ENCODE measurements around the gene JAK3. TPM values are rescaled to one million over a fixed set of nuclear protein-coding genes. Genes with fewer than 3 reads are reported as not detected.

JAK3 gene
- total and polyA plus RNA-seq, 2 donors = 16.1 to 50.4 TPM

- 95% methylated on average over 13 of the region's 13 CpGs for WGBS
- Histone ChIP-seq H3K36me3 (ENCODE audit: control insufficient read depth in 2 of 2, insufficient read depth in 2 of 2, low read length in 1 of 2) (no peaks in the 10 kb centered on the region), H3K4me1 (ENCODE audit: control insufficient read depth in 2 of 2, insufficient read depth in 2 of 2, low read length in 2 of 2) (no peaks in the 10 kb centered on the region), H3K27ac (ENCODE audit: low read depth in 1 of 2, low read length in 1 of 2) (no peak overlapping the region), H3K4me3 (ENCODE audit: low read length in 2 of 2) (no peak overlapping the region), H3K9me3 (ENCODE audit: control insufficient read depth in 2 of 2, insufficient read depth in 1 of 2, low read length in 1 of 2) (no peaks in the 10 kb centered on the region), H3K27me3 (ENCODE audit: control insufficient read depth in 2 of 2, insufficient read depth in 1 of 2, low read length in 1 of 2) (peaks cover 0 to under 1% of the 10 kb centered on the region in 2 donors)
- DNase-seq (ENCODE audit: low read depth in 6 of 9, low spot score in 9 of 9) = no peak
Measured at GRCh38 chr19:17817668-17818363, 30.0 kb downstream of the JAK3 start.

- no peaks in the 10 kb centered on the region for H3K9me3 ChIP-seq (ENCODE audit: control insufficient read depth in 2 of 2, insufficient read depth in 1 of 2, low read length in 1 of 2)
- DNase-seq (ENCODE audit: low read depth in 6 of 9, low spot score in 9 of 9) = no peak
- no peaks in the 10 kb centered on the region for H3K36me3 ChIP-seq (ENCODE audit: control insufficient read depth in 2 of 2, insufficient read depth in 2 of 2, low read length in 1 of 2)
- no peak overlapping the region for H3K27ac ChIP-seq (ENCODE audit: low read depth in 1 of 2, low read length in 1 of 2)
- WGBS = 93% methylated on average over 5 of the region's 5 CpGs
- no peak overlapping the region for H3K4me3 ChIP-seq (ENCODE audit: low read length in 2 of 2)
- H3K4me1 ChIP-seq (ENCODE audit: control insufficient read depth in 2 of 2, insufficient read depth in 2 of 2, low read length in 2 of 2) = no peaks in the 10 kb centered on the region
- H3K27me3 ChIP-seq (ENCODE audit: control insufficient read depth in 2 of 2, insufficient read depth in 1 of 2, low read length in 1 of 2) = peaks cover 0 to 14% of the 10 kb centered on the region in 2 donors
Measured at GRCh38 chr19:17812099-17812498, 35.7 kb downstream of the JAK3 start.

GRCh38 chr19:17811681-17812080 lies 36.1 kb downstream of the JAK3 start:
- H3K36me3 ChIP-seq (ENCODE audit: control insufficient read depth in 2 of 2, insufficient read depth in 2 of 2, low read length in 1 of 2) = no peaks in the 10 kb centered on the region
- H3K27ac ChIP-seq (ENCODE audit: low read depth in 1 of 2, low read length in 1 of 2) = no peak overlapping the region
- H3K4me3 ChIP-seq (ENCODE audit: low read length in 2 of 2) = no peak overlapping the region
- H3K4me1 ChIP-seq (ENCODE audit: control insufficient read depth in 2 of 2, insufficient read depth in 2 of 2, low read length in 2 of 2) = no peaks in the 10 kb centered on the region
- no peak for DNase-seq (ENCODE audit: low read depth in 6 of 9, low spot score in 9 of 9)
- no peaks in the 10 kb centered on the region for H3K9me3 ChIP-seq (ENCODE audit: control insufficient read depth in 2 of 2, insufficient read depth in 1 of 2, low read length in 1 of 2)
- H3K27me3 ChIP-seq (ENCODE audit: control insufficient read depth in 2 of 2, insufficient read depth in 1 of 2, low read length in 1 of 2) = peaks cover 0 to 14% of the 10 kb centered on the region in 2 donors
- 95% methylated on average over 20 of the region's 20 CpGs for WGBS

- DNase-seq (ENCODE audit: low read depth in 6 of 9, low spot score in 9 of 9) = no peak
- no peak overlapping the region for H3K27ac ChIP-seq (ENCODE audit: low read depth in 1 of 2, low read length in 1 of 2)
- WGBS = 97% methylated on average over 2 of the region's 2 CpGs
- no peaks in the 10 kb centered on the region for H3K4me1 ChIP-seq (ENCODE audit: control insufficient read depth in 2 of 2, insufficient read depth in 2 of 2, low read length in 2 of 2)
- no peaks in the 10 kb centered on the region for H3K36me3 ChIP-seq (ENCODE audit: control insufficient read depth in 2 of 2, insufficient read depth in 2 of 2, low read length in 1 of 2)
- H3K27me3 ChIP-seq (ENCODE audit: control insufficient read depth in 2 of 2, insufficient read depth in 1 of 2, low read length in 1 of 2) = peaks cover 0 to 14% of the 10 kb centered on the region in 2 donors
- H3K4me3 ChIP-seq (ENCODE audit: low read length in 2 of 2) = no peak overlapping the region
- H3K9me3 ChIP-seq (ENCODE audit: control insufficient read depth in 2 of 2, insufficient read depth in 1 of 2, low read length in 1 of 2) = no peaks in the 10 kb centered on the region
Measured at GRCh38 chr19:17811103-17811502, 36.7 kb downstream of the JAK3 start.

GRCh38 chr19:17807731-17808316 lies 40.0 kb downstream of the JAK3 start:
- Histone ChIP-seq H3K36me3 (ENCODE audit: control insufficient read depth in 2 of 2, insufficient read depth in 2 of 2, low read length in 1 of 2) (no peaks in the 10 kb centered on the region), H3K27me3 (ENCODE audit: control insufficient read depth in 2 of 2, insufficient read depth in 1 of 2, low read length in 1 of 2) (peaks cover 0 to 17% of the 10 kb centered on the region in 2 donors), H3K27ac (ENCODE audit: low read depth in 1 of 2, low read length in 1 of 2) (no peak overlapping the region), H3K9me3 (ENCODE audit: control insufficient read depth in 2 of 2, insufficient read depth in 1 of 2, low read length in 1 of 2) (no peaks in the 10 kb centered on the region), H3K4me3 (ENCODE audit: low read length in 2 of 2) (no peak overlapping the region), H3K4me1 (ENCODE audit: control insufficient read depth in 2 of 2, insufficient read depth in 2 of 2, low read length in 2 of 2) (peaks cover 0 to 5% of the 10 kb centered on the region in 2 donors)
- DNase-seq (ENCODE audit: low read depth in 6 of 9, low spot score in 9 of 9) = peak in 2 of 9 donors; percentile 18 to 27
- 50% methylated on average over 38 of the region's 38 CpGs for WGBS

- Histone ChIP-seq H3K9me3 (ENCODE audit: control insufficient read depth in 2 of 2, insufficient read depth in 1 of 2, low read length in 1 of 2) (no peaks in the 10 kb centered on the region), H3K27ac (ENCODE audit: low read depth in 1 of 2, low read length in 1 of 2) (no peak overlapping the region), H3K4me1 (ENCODE audit: control insufficient read depth in 2 of 2, insufficient read depth in 2 of 2, low read length in 2 of 2) (peaks cover 0 to 5% of the 10 kb centered on the region in 2 donors), H3K27me3 (ENCODE audit: control insufficient read depth in 2 of 2, insufficient read depth in 1 of 2, low read length in 1 of 2) (peaks cover 0 to 22% of the 10 kb centered on the region in 2 donors), H3K4me3 (ENCODE audit: low read length in 2 of 2) (no peak overlapping the region), H3K36me3 (ENCODE audit: control insufficient read depth in 2 of 2, insufficient read depth in 2 of 2, low read length in 1 of 2) (no peaks in the 10 kb centered on the region)
- WGBS = 87% methylated on average over 3 of the region's 3 CpGs
- DNase-seq (ENCODE audit: low read depth in 6 of 9, low spot score in 9 of 9) = no peak
Measured at GRCh38 chr19:17806945-17807344, 40.8 kb downstream of the JAK3 start.

GRCh38 chr19:17805427-17805826 lies 42.4 kb downstream of the JAK3 start:
- no peaks in the 10 kb centered on the region for H3K9me3 ChIP-seq (ENCODE audit: control insufficient read depth in 2 of 2, insufficient read depth in 1 of 2, low read length in 1 of 2)
- peaks cover 0 to 5% of the 10 kb centered on the region in 2 donors for H3K4me1 ChIP-seq (ENCODE audit: control insufficient read depth in 2 of 2, insufficient read depth in 2 of 2, low read length in 2 of 2)
- DNase-seq (ENCODE audit: low read depth in 6 of 9, low spot score in 9 of 9) = no peak
- WGBS = 98% methylated on average over 4 of the region's 4 CpGs
- no peak overlapping the region for H3K27ac ChIP-seq (ENCODE audit: low read depth in 1 of 2, low read length in 1 of 2)
- no peaks in the 10 kb centered on the region for H3K36me3 ChIP-seq (ENCODE audit: control insufficient read depth in 2 of 2, insufficient read depth in 2 of 2, low read length in 1 of 2)
- H3K27me3 ChIP-seq (ENCODE audit: control insufficient read depth in 2 of 2, insufficient read depth in 1 of 2, low read length in 1 of 2) = peaks cover 0 to 22% of the 10 kb centered on the region in 2 donors
- no peak overlapping the region for H3K4me3 ChIP-seq (ENCODE audit: low read length in 2 of 2)

GRCh38 chr19:17803264-17803896 lies 44.4 kb downstream of the JAK3 start:
- WGBS = 19% methylated on average over 14 of the region's 14 CpGs
- Histone ChIP-seq H3K4me3 (ENCODE audit: low read length in 2 of 2) (no peak overlapping the region), H3K4me1 (ENCODE audit: control insufficient read depth in 2 of 2, insufficient read depth in 2 of 2, low read length in 2 of 2) (peaks cover 0 to 5% of the 10 kb centered on the region in 2 donors), H3K27ac (ENCODE audit: low read depth in 1 of 2, low read length in 1 of 2) (peak overlapping the region in 1 of 2 donors; percentile 25), H3K9me3 (ENCODE audit: control insufficient read depth in 2 of 2, insufficient read depth in 1 of 2, low read length in 1 of 2) (no peaks in the 10 kb centered on the region), H3K27me3 (ENCODE audit: control insufficient read depth in 2 of 2, insufficient read depth in 1 of 2, low read length in 1 of 2) (peaks cover 0 to 19% of the 10 kb centered on the region in 2 donors), H3K36me3 (ENCODE audit: control insufficient read depth in 2 of 2, insufficient read depth in 2 of 2, low read length in 1 of 2) (no peaks in the 10 kb centered on the region)
- peak in 2 of 9 donors; percentile 33 to 56 for DNase-seq (ENCODE audit: low read depth in 6 of 9, low spot score in 9 of 9)
